GM18870 (cell line): ENCODE results near the gene DAZAP1.

Source experiments
- ATAC-seq: cut with Tn5 transposase; IDR thresholded peaks from one replicate; pipeline ENCODE4 v1.9.1; 2021; ENCODE audit warnings: moderate library complexity; ENCODE audit not compliant: unreplicated experiment

DAZAP1 gene

DNA sequence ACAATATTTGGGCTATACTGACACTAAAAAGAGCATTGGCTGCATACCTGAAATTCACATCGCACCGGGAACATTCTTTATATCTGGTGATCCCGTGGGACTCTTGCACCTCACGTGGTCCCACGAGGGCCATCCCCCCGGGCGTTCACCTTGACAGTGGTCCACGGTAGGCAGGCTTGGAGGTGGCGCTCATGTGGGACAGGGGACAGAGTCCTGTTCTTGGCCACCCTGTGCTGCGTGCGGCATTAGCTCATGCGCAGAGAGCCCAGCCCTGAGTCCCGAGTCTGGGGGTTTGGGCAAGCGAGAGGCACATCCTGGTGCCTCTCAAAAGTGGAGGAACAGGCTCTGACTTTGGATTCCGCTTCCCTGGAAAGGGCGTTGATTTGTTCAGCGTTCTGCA lies 13.5 kb upstream of the DAZAP1 start:
- ATAC-seq: no peak

DNA sequence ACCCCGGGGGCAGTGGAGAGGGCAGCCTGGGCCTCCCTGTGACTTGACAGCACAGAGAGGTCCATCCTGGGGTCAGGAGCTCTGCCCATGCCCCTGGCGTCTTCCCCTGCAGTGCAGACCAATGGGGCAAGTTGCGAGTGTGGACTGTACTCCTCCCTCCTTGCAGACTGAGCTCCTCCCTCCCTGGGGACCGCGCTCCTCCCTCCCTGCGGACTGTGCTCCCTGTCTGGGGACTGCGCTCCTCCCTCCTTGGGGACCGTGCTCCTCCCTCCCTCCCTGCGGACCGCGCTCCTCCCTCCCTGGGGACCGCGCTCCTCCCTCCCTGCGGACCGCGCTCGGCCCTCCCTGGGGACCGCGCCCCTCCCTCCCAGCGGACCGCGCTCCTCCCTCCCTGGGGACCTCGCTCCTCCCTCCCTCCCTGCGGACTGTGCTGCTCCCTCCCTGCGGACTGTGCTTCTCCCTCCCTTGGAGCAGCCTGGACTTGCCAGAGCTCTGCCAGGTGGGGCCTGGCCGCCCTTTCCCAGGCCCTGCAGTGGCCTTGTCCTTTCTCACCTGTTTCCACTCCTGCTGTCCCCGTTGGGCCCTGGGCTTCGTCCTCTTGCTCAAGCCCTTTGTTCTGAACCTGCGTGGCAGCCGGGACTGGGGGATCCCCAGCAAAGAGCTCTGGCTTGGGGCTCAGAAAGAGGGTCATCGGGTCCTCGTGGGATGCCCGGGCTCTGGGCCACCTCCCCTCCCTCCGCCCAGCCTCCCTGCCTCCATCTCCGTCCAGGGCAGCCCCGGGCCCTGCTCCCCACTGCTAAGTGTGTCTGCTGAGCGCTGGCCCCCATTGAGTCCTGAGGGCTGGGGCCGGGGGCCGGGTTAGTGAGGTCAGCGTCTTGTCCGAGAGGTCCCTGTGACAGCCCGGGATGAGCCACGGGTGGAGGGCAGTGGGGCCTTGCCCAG lies 12.9 kb upstream of the DAZAP1 start:
- ATAC-seq: no peak

DNA sequence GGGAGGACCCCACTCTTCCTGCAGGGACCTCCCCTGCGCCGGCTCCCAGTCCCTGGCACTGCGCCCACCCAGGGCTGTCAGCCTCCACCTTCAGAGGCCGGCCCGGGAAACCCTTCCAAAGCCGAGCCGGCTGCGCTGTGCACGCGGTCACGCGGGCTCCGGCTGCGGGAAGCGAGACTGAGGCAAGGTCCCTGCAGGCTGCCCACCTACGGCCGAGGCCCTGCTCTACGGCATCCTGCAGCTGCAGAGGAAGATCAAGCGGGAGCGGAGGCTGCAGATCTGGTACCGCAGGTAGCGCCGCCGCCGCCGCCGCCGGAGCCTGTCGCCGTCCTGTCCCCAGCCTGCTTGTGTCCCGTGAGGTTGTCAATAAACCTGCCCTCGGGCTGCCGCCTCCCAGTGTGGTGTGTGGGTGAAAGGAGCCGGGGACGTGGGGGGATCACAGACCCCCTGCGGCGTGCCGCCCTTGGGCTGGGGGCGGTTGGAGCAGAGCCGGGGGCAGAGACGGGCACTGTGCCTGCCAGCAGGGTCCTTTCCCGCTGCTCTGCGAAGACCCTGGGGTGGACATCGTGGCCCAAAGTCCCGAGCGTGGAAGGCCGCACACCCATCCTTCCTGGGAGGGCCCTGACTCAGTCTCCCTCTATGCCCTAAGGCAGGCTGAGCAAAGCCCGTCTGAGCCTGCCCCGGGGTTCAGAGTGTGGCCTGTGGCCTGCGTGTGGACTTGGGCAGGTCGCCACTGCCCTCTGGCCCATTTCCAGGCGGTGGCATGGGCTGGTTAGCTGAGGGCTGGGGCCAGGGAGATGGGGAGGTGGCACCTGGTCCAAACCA lies 12.0 kb upstream of the DAZAP1 start:
- no peak for ATAC-seq

DNA sequence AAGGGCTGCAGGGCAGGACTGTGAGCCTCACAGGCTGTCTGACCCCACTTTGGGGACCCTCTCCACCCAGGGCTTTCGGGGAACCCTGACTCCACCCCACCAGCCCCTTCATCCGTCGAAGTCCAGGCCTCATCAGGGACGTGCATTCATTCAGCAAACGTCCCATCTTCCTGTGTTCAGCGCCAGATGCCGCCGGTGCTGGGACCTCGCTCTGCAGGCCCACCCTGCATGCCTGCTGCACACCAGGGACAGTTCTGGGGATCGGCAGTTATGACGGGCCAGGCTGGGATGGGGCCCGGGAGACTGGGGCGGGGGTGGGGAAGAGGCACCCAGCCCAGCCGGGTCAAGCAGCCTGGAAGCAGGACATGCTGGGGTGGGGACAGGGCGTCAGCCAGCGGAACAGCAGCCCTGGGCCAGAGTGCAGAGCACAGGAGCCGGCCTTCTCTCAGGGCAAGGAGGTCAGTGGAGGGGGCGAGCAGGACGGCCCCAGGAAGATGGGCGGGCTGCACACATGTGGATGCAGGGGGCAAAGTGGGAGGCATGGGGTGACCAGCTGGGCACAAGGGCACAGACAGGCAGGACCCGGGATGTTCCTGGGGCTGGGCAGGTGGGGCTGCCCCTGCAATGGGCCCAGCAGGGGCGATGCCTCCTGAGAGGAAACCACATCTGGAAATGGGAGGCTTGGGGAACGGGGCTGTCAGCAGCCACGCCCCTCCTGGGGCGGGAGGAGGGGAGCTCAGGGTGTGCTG lies 11.2 kb upstream of the DAZAP1 start:
- ATAC-seq: no peak

DNA sequence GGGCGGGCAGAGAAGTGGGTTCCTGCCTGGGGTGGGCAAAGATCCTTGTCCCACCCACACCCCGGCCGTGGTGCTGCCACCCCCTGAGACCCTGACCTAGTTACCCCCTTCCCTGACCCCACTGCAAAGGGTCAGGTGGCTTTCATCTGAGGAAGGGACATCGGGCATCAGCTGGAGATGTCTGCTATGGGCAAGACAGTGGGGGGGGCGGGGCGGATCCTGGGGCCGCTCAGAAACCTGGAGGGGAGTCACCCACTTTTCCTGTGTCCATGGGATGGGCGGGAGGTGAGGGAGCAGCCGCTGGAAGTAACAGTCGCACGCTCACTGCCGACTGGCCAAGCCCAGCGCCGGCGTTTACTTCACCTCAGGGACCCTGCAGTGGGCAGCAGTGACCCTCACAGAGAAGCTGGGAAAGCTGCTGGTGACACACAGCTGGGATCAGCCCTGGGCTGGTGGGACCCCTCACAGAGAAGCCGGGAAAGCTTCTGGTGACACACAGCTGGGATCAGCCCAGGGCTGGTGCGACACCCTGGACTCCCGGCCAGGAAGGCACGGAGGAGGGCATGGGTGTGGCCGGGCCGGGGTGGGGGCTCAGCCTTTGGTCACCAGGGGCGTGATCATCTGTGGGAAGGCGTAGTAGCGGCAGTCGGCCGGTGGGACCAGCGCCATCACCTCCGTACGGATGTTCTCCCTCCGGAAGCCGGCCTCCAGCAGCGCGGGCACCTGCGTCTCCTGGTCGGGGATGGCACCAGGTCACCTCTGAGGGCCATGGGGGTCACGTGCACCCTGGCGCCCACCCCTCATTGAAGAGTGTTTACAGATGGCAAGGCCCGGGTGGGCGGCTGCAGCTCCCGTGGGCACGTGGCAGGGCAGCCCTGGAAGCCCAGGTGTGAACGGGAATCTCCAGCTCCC lies 10.4 kb upstream of the DAZAP1 start:
- no peak for ATAC-seq

DNA sequence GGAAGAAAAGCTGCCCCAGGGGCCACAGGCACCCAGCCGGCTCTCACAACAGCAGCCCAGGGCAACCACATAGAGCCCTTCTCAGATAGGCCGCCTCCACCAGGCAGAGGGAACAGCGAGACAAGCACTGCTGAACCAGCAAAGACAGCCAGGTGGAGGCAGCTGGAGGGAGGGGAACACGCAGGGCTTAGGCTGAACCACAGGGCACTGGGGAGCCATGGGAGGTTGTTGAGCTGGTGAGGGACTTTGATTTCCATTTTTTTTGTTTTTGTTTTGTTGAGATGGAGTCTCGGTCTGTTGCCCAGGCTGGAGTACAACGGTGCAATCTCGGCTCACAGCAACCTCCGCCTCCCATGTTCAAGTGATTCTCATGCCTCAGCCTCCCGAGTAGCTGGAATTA lies 9.5 kb upstream of the DAZAP1 start:
- ATAC-seq: no peak

DNA sequence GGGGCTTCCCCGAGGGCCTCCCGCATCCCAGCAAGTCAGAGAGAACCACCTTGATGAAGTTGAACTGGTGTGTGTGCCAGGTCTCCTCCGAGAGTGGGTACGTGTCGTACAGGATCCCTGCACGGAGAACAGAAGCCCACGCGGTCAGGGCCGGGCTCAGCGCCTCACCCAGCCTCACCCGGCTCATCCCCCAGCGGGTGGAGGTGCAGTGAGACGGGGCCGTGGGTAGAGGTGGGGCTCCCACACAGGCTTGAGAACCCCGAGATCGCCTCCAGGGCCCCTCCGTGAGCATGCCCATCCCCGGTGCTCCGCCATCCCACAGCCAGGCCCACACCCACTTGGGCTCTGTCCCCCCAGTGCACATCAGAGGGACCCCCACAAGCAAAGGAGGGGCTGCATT lies 8.3 kb upstream of the DAZAP1 start:
- no peak for ATAC-seq

DNA sequence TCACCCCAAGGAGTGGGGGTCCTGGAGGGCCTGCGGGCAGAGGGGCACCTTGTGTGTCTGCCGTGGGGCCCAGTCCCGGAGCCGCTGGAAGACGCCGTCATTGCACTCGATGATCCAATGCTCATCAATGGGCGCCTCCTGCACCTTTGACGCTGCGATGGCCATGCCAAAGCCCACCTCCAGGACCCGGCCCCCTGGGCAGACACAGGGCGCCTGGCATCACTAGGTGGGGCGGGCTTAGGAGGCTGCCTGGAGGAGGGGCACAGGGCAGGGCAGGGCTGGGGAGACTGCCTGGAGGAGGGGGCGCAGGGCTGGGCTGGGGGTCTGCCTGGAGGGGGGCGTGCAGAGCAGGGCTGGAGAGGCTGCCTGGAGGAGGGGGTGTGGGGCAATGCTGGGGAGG lies 7.6 kb upstream of the DAZAP1 start:
- no peak for ATAC-seq

DNA sequence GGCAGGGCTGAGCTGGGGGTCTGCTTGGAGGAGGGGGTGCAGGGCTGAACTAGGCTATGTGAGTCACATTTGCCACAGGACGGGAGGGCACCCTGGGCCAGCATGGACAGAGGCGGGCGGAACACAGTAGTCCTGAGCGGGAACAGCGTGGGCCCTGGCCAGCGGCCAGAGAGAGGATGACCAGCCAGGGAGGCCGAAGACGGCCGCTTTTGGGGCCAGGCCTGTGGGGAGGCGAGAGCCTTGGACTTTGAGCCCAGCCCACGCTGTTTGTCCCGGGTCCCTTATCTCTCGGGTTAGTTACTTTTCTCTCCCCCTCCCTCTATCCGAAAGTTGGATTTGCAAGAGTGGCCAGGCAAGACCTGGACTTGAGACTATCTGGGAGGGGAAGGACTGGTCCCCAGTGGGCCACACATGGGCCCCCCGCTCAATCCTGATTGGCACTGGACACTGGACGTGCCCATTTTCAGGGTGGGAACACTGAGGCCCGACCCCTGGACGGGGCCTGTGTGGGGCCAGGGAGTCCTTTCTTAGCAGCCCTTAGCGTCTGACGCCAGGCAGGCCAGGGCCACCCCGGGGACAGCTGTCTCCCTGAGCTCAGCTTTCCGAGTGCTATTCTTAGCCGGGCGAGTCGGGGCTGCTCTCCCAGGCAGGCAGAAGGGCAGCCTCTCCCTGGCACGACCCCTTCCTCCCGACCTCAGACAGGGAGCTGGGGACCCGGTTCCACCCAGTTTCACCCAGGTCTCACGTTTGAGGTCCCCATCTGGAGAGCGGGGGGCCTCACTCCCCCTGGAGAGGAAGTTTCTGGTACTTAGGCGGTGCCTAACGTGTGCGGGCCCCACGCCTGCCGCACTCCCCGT lies 6.9 kb upstream of the DAZAP1 start:
- no peak for ATAC-seq

DNA sequence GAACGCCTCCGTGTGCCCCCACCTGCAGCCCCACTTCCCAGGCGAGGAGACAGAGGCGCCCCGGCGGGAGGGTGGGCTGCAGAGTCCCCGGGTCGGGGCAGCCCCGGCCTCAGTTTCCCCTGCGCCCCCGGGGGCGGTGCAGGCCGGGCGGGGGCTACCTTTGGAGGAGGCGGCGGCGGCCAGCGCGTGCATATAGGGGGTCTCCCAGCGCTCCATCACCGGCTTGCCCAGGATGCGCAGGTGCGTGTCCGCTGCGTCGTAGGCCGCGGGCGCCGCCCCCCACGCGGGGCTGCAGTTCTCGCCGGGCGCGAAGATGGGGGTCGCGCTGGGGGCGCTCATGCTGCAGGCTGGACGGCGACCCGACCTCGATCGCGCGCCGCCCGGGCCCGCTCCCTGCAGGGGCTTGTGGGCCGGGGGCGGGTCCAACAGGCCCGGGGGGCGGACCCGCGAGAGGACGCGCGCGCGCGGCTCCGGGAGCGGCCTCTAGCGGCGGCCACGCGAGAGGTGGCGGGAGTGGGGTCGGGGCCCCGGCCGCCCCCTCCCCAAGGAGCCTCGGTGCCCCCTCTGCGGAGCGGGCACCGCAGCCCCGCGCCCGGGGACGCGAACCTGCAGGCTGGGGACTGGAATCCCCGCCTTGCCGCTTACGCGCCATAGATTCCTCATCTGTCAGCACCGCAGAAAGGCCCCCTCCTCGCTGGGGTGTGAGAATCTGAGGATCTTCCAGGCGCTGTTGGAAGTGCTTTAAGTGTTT lies 6.1 kb upstream of the DAZAP1 start, which contains the start of gene GAMT:
Gene GAMT (minus strand): TSS at position 405 of the 751 bp plus-strand sequence. CDS start 66 bp downstream, at position 339.
- ATAC-seq: no peak

DNA sequence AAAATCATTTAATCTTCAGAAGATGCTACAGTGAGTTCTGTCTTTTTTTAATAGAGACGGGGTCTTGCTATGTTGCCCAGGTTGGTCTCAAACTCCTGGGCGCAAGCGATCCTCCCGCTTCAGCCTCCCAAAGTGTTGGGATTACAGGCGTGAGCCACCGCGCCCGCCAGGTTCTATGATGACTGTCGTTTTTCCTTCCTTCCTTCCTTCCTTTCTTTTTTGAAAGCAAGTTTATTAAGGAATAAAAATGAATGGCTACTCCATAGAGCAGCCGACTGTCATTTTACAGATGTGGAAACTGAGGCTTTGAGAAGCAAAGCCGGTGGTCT lies 5.5 kb upstream of the DAZAP1 start:
- no peak for ATAC-seq

DNA sequence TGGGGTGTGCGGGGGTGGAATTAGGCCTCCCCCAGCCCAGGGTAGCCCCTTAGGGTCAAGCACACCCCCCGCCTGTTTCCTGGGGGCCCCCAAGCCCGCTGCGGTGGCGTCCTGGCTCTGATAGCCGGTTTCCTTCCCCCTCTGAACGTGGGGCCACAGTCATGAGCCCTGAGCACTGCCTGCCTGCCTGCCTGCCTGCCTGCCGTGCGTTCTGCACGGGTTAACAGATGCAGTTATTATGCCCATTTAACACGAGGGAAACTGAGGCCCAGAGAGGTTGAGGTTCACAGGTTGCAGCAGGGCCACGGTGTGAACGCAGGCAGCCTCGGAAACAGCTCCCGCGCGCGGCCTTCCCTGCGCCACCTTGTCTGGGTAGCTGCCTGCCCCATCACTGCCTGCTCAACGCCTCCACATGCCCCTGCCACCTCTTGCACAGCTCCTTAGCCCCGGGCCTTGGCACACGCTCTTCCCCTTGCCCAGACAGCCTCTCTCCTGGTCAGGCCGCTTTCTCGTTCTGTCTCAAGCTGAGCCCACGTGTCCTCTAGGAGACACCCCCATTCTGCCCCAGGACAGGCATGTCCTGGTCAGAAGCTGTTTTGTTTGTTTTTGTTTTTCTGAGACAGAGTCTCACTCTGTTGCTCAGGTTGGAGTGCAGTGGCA lies 4.8 kb upstream of the DAZAP1 start:
- ATAC-seq: no peak

DNA sequence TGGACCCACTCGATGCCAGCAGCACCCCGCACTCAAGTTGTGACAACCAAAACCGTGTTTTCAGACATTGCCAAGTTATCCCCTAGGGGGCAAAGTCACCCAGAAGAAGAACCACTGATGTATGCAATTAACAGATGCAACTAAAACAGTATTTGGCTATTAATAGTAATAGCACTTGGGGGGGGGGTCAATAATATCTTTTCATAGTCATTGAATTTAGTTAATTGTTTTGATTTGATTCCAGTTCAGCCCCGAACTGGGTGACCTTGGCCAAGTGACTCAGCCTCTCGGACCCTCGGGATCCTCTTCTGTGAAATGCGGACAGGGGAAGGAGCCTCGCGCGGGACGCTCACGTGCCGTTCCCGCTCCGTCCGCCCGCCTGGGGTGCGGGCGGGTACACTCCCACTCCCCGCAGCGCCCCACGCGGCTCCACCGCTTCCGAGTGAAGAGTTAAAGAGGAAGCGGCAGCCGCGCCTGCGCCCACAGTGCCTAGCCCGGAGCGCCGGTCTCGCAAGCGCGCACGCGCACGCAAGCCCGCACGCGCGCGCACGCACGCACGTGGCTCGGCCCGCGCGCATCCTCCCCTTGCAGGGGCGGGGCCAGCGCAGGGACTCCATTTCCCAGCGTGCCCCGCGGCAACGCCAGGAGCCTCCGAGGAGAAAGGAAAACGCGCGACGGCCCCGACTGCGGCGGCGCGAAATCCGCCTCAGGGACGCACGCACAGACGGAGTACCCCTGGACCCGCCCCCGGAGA lies 435 bp upstream of the DAZAP1 start:
- ATAC-seq: peak; percentile 56

DNA sequence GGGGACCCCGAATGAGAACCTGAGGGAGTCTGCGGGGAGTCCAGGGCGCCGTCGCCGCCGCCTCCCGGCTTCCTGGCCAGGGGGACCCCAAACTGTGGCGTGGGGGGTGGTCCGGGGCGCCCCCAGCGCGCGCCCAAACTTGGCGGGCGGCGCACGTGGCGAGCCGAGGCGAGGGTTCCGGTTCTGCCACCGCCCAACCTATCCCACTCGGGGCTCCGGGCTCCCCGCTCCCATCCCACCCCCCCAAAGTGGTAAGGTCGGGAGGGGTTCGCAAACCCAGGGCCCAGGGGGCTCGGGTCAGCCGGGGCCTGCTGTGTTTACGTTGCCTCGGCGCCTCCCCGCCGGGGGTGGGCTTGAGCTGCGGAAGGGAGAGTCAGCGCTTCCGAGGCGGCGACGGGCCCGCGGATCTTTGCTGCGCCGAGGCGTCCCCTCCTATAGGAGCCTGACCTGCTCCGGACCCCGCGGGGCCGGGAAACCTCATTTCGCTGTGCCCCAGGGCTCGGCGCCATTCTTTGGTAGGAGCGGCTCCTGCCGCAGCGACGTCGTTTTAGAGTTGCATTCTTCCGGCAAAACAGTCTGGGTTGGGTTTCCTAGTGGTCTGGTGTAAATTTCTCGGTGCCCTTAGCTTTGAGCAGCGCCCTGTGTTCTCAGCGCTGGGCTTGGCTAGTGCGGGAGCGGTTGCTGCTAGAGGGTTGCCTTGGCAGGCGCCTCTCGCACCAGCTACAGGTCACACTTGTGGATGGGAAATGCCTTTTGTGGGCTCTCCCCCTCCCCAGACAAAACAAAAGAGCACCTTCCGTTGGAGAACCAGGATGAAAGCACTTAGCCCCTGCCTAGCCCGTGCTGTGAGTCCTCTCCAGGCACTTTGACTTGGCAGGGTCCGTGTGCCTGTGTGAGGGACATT lies 1.2 kb downstream of the DAZAP1 start:
- ATAC-seq: no peak

DNA sequence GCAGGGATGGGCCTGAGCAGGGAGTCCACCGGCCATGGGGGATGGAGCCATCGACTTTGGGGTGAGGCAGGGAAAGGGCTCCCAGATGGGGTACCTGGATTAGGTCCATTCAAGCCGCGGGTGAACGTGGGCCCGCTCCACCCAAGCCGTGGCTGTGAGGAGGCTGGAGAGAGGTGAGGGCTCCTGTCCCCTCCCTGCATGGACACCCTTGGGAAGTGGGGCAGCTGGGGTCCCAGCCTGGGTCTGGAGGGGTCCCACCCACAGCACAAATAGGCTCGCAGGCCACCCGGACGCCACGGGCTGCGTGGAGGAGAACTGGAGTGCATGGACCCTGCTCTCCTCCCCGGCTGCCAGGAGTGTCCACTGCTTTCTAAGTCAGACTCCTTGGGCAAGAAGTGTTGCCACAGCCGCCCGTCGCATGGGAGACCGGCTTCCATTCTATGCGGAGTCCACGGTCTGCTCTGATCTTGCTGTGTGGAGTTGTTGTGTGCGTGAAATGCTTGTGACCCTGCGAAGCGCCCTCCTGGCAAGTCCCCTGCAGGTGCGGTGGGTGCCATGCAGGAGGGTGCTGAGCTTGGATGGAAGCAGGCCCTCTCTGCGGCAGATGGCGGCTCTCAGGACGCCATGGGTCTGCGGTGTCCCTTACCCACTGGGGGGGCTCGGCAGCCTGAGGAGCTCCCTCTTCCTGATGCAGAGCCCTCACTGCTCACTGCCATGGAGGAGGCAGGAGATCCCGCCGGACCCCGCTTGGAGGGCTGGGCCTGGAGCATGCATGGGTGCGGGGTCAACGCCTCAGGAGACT lies 2.0 kb downstream of the DAZAP1 start:
- no peak for ATAC-seq
